HepG2 (cell line): ENCODE results near the gene PRPF4. TPM values are rescaled to one million over a fixed set of nuclear protein-coding genes. Genes with fewer than 3 reads are reported as not detected.

ENCODE experiments used
- AFF4 ChIP-seq: sonication (generic); formaldehyde crosslinking; IDR thresholded peaks from 2 replicates; pipeline ENCODE4 v1.4.0; 2020; ENCODE audit warnings: missing genetic modification reagents
- ETV5 ChIP-seq: IDR thresholded peaks from 2 replicates; pipeline ENCODE4 v1.6.1; 2018; ENCODE audit warnings: missing biosample characterization, missing genetic modification reagents, inconsistent platforms, borderline replicate concordance
- GATA4 ChIP-seq: sonication (generic); IDR thresholded peaks from 2 replicates; pipeline ENCODE4 v1.6.1; 2016; ENCODE audit warnings: antibody characterized with exemption, low read depth, borderline replicate concordance
- GPBP1L1 ChIP-seq: sonication (generic); formaldehyde crosslinking; IDR thresholded peaks from 2 replicates; pipeline ENCODE4 v1.5.0; 2020; ENCODE audit warnings: mild to moderate bottlenecking, missing genetic modification reagents
- HHEX ChIP-seq: IDR thresholded peaks from 2 replicates; pipeline ENCODE4 v1.6.1; 2016; ENCODE audit warnings: control low read depth
- IKZF1 ChIP-seq: fragments of 450-650 bp; IDR thresholded peaks from 2 replicates; pipeline ENCODE4 v1.7.1; 2016
- ISX ChIP-seq: sonication (generic); formaldehyde crosslinking; conservative IDR thresholded peaks from 2 replicates; pipeline ENCODE4 v1.5.0; 2020; ENCODE audit warnings: missing genetic modification reagents
- JARID2 ChIP-seq: sonication (generic); formaldehyde crosslinking; IDR thresholded peaks from 2 replicates; pipeline ENCODE4 v1.8.1; 2023; ENCODE audit warnings: missing genetic modification reagents, inconsistent platforms; ENCODE audit not compliant: insufficient replicate concordance
- JUN ChIP-seq: sonication (generic); formaldehyde crosslinking; IDR thresholded peaks from 2 replicates; pipeline ENCODE4 v1.4.0; 2020; ENCODE audit warnings: mild to moderate bottlenecking, missing genetic modification reagents
- NFE2L1 ChIP-seq: sonication (generic); formaldehyde crosslinking; IDR thresholded peaks from 2 replicates; pipeline ENCODE4 v1.4.0; 2020; ENCODE audit warnings: missing genetic modification reagents, mild to moderate bottlenecking, borderline replicate concordance
- NR2C2 ChIP-seq: sonication (generic); formaldehyde crosslinking; IDR thresholded peaks from 2 replicates; pipeline ENCODE4 v1.4.0; 2020; ENCODE audit warnings: missing genetic modification reagents, mild to moderate bottlenecking, moderate library complexity, borderline replicate concordance
- PAWR ChIP-seq: sonication (generic); formaldehyde crosslinking; IDR thresholded peaks from 2 replicates; pipeline ENCODE4 v1.4.0; 2020; ENCODE audit warnings: missing genetic modification reagents, mild to moderate bottlenecking, borderline replicate concordance
- RBAK ChIP-seq: sonication (generic); formaldehyde crosslinking; IDR thresholded peaks from 2 replicates; pipeline ENCODE4 v1.5.1; 2020; ENCODE audit warnings: mild to moderate bottlenecking, missing genetic modification reagents
- SMARCE1 ChIP-seq: fragments of 450-650 bp; IDR thresholded peaks from 2 replicates; pipeline ENCODE4 v1.6.1; 2017; ENCODE audit warnings: borderline replicate concordance
- SNRNP70 ChIP-seq: fragments of 200-400 bp; formaldehyde crosslinking; IDR thresholded peaks from 2 replicates; pipeline ENCODE4 v1.6.1; 2017; ENCODE audit warnings: mild to moderate bottlenecking, low read depth, low read length, moderate library complexity
- STAT6 ChIP-seq: sonication (generic); formaldehyde crosslinking; IDR thresholded peaks from 2 replicates; pipeline ENCODE4 v1.4.0; 2020; ENCODE audit warnings: missing genetic modification reagents, mild to moderate bottlenecking, borderline replicate concordance
- ZNF225 ChIP-seq: sonication (generic); formaldehyde crosslinking; IDR thresholded peaks from 2 replicates; pipeline ENCODE4 v1.4.0; 2020; ENCODE audit warnings: mild to moderate bottlenecking, missing genetic modification reagents
- ZNF367 ChIP-seq: sonication (generic); formaldehyde crosslinking; IDR thresholded peaks from 2 replicates; pipeline ENCODE4 v1.4.0; 2020; ENCODE audit warnings: missing genetic modification reagents, borderline replicate concordance
- ZNF556 ChIP-seq: sonication (generic); formaldehyde crosslinking; IDR thresholded peaks from 2 replicates; pipeline ENCODE4 v1.4.0; 2020; ENCODE audit warnings: mild to moderate bottlenecking, missing genetic modification reagents, borderline replicate concordance
- ZNF564 ChIP-seq: sonication (generic); formaldehyde crosslinking; IDR thresholded peaks from 2 replicates; pipeline ENCODE4 v1.8.1; 2023; ENCODE audit warnings: mild to moderate bottlenecking, missing genetic modification reagents
- ZNF589 ChIP-seq: sonication (generic); formaldehyde crosslinking; conservative IDR thresholded peaks from 2 replicates; pipeline ENCODE4 v1.8.0; 2022; ENCODE audit warnings: mild to moderate bottlenecking, moderate library complexity, missing genetic modification reagents
- ZNF7 ChIP-seq: IDR thresholded peaks from 2 replicates; pipeline ENCODE4 v1.6.1; 2016; ENCODE audit warnings: missing biosample characterization, missing genetic modification reagents
- ZNF788 ChIP-seq: sonication (generic); formaldehyde crosslinking; IDR thresholded peaks from 2 replicates; pipeline ENCODE4 v1.5.0; 2020; ENCODE audit warnings: mild to moderate bottlenecking, missing genetic modification reagents, borderline replicate concordance
- polyA plus RNA-seq, 8 experiments: library from polyadenylated mRNA; depleted of rRNA in 3 of 8; stranded (reverse) in 7 of 8; unstranded in 1 of 8; fragments of >200 nt; fragmentation: Illumina TruSeq in 4 of 8; extraction: Trizol in 4 of 8; gene quantifications; 2 replicates each; pipeline versions ENCODE4 v1.2.1 to v1.2.3, GENCODE V29; 2011 to 2016; ENCODE audit warnings: low read depth in 4 of 8, missing spikeins in 1 of 8, mixed read lengths in 1 of 8; ENCODE audit not compliant: insufficient read depth in 1 of 8
- total RNA-seq, 5 experiments: library from RNA; depleted of rRNA; stranded (reverse); fragments of >200 nt; fragmentation: Illumina TruSeq; extraction: Trizol; gene quantifications; 2 replicates each; pipeline ENCODE4 v1.2.3, GENCODE V29; 2016; ENCODE audit warnings: low read depth in 1 of 5

Gene PRPF4
- total and polyA plus RNA-seq, 2 of the 13 experiments (the other 11 are each of a cell fraction or from before 2014, with no cell fraction given): 10.3 to 49.0 TPM

- TF ChIP-seq AFF4 (CRISPR knock-in tag) (no peak), GPBP1L1 (CRISPR knock-in tag) (no peak), ISX (CRISPR knock-in tag) (no peak), ZNF7 (no peak), NFE2L1 (CRISPR knock-in tag) (no peak), JARID2 (CRISPR knock-in tag) (peak; percentile 45), ETV5 (peak; percentile 55; the same call in 1 of the 2 replicates), STAT6 (CRISPR knock-in tag) (no peak), NR2C2 (CRISPR knock-in tag) (peak; percentile 78), ZNF564 (peak; percentile 90), ZNF788 (peak; percentile 99), IKZF1 (no peak), GATA4 (peak; percentile 36; the same call in 1 of the 2 replicates), PAWR (CRISPR knock-in tag) (no peak; the same call in 1 of the 2 replicates), RBAK (CRISPR knock-in tag) (no peak), SMARCE1 (no peak), SNRNP70 (no peak), ZNF556 (CRISPR knock-in tag) (peak; percentile 92), HHEX (CRISPR knock-in tag) (no peak), ZNF225 (no peak), ZNF589 (CRISPR knock-in tag) (peak; percentile 89), JUN (CRISPR knock-in tag) (0 out of 2 replicates have a peak, but pooled peaks have one; percentile 37), ZNF367 (CRISPR knock-in tag) (no peak)
These were observed 64.7 kb downstream of the PRPF4 start, which contains the start of gene WDR31 (continued) for GRCh38 chr9:113340011-113340699.
